IgD-negative memory B cell (primary cell): Measurements from ENCODE around the gene CHST8. TPM values are rescaled to one million over a fixed set of nuclear protein-coding genes. Genes with fewer than 3 reads are reported as not detected.

Experiments used
- H3K27ac Mint-ChIP-seq, 3 donors: one replicate each; pipeline ENCODE4 v1.8.0; 2020 to 2022; ENCODE audit warnings: mild to moderate bottlenecking in 3 of 3, mixed read lengths in 3 of 3, moderate library complexity in 1 of 3
- H3K27me3 Mint-ChIP-seq: one replicate; pipeline ENCODE4 v1.8.0; 2021; ENCODE audit warnings: mixed read lengths
- H3K36me3 Mint-ChIP-seq: one replicate; pipeline ENCODE4 v1.8.0; 2020; ENCODE audit warnings: mild to moderate bottlenecking, mixed read lengths
- H3K4me1 Mint-ChIP-seq, 3 donors: one replicate each; pipeline ENCODE4 v1.8.0; 2020 to 2022; ENCODE audit warnings: mixed read lengths in 3 of 3, mild to moderate bottlenecking in 1 of 3
- H3K4me3 Mint-ChIP-seq, 4 donors: one replicate each; pipeline ENCODE4 v1.8.0; 2020 to 2022; ENCODE audit warnings: mild to moderate bottlenecking in 4 of 4, mixed read lengths in 4 of 4, moderate library complexity in 3 of 4
- H3K9me3 Mint-ChIP-seq, 3 donors: one replicate each; pipeline ENCODE4 v1.8.0; 2020 to 2021; ENCODE audit warnings: mixed read lengths in 3 of 3, mild to moderate bottlenecking in 1 of 3
- polyA plus RNA-seq: library from polyadenylated mRNA; unstranded; fragments of 300-500 nt; fragmentation: Illumina TruSeq; gene quantifications from one replicate; pipeline ENCODE4 v1.2.3, GENCODE V29; 2021

Gene CHST8
- polyA plus RNA-seq, 1 donor from 2014 or later, result not detected

- Mint-ChIP-seq H3K4me3 (no peak overlapping the region), H3K9me3 (no peaks in the 10 kb centered on the region), H3K4me1 (no peaks in the 10 kb centered on the region), H3K27ac (no peak overlapping the region), H3K27me3 (peaks cover 9% of the 10 kb centered on the region), H3K36me3 (no peaks in the 10 kb centered on the region)
Measured at GRCh38 chr19:33769208-33769607, 147.5 kb downstream of the CHST8 start.

- Mint-ChIP-seq H3K27me3 (peaks cover 7% of the 10 kb centered on the region), H3K9me3 (no peaks in the 10 kb centered on the region), H3K27ac (no peak overlapping the region)
Measured at GRCh38 chr19:33770107-33770506, 148.4 kb downstream of the CHST8 start.

GRCh38 chr19:33771384-33772101 is 149.8 kb downstream of the CHST8 start:
- Mint-ChIP-seq H3K27ac (no peak overlapping the region), H3K36me3 (no peaks in the 10 kb centered on the region), H3K27me3 (peaks cover 9% of the 10 kb centered on the region), H3K4me3 (no peak overlapping the region), H3K4me1 (no peaks in the 10 kb centered on the region), H3K9me3 (no peaks in the 10 kb centered on the region)

More at GRCh38 chr19:33770107-33770506, 148.4 kb downstream of the CHST8 start:
- Mint-ChIP-seq H3K4me1 (no peaks in the 10 kb centered on the region), H3K4me3 (no peak overlapping the region), H3K36me3 (no peaks in the 10 kb centered on the region)

- Mint-ChIP-seq H3K27ac (peak overlapping the region in 1 of 3 donors; percentile 64), H3K4me1 (no peaks in the 10 kb centered on the region), H3K4me3 (no peak overlapping the region)
Measured at GRCh38 chr19:33772102-33772857, 150.5 kb downstream of the CHST8 start.

GRCh38 chr19:33772858-33773180 is 151.1 kb downstream of the CHST8 start:
- Mint-ChIP-seq H3K27me3 (peaks cover 7% of the 10 kb centered on the region), H3K4me1 (no peaks in the 10 kb centered on the region), H3K27ac (peak overlapping the region in 1 of 3 donors; percentile 64), H3K4me3 (no peak overlapping the region), H3K36me3 (no peaks in the 10 kb centered on the region), H3K9me3 (no peaks in the 10 kb centered on the region)

More at GRCh38 chr19:33772102-33772857, 150.5 kb downstream of the CHST8 start:
- peaks cover 9% of the 10 kb centered on the region for H3K27me3 Mint-ChIP-seq
- H3K9me3 Mint-ChIP-seq, result no peaks in the 10 kb centered on the region
- no peaks in the 10 kb centered on the region for H3K36me3 Mint-ChIP-seq

GRCh38 chr19:33773704-33774624 is 152.2 kb downstream of the CHST8 start:
- no peak overlapping the region for H3K27ac Mint-ChIP-seq
- H3K4me3 Mint-ChIP-seq, result no peak overlapping the region
- no peaks in the 10 kb centered on the region for H3K9me3 Mint-ChIP-seq
- H3K27me3 Mint-ChIP-seq, result peaks cover 11% of the 10 kb centered on the region
- H3K36me3 Mint-ChIP-seq, result no peaks in the 10 kb centered on the region
- H3K4me1 Mint-ChIP-seq, result peaks cover 0 to 6% (median 2%) of the 10 kb centered on the region in 3 donors

GRCh38 chr19:33774751-33775150 is 153.0 kb downstream of the CHST8 start:
- no peaks in the 10 kb centered on the region for H3K9me3 Mint-ChIP-seq
- H3K27ac Mint-ChIP-seq, result no peak overlapping the region
- H3K4me3 Mint-ChIP-seq, result no peak overlapping the region
- H3K27me3 Mint-ChIP-seq, result peaks cover 18% of the 10 kb centered on the region
- H3K36me3 Mint-ChIP-seq, result no peaks in the 10 kb centered on the region
- peaks cover 0 to 6% (median 2%) of the 10 kb centered on the region in 3 donors for H3K4me1 Mint-ChIP-seq

GRCh38 chr19:33775731-33776487 is 154.2 kb downstream of the CHST8 start:
- Mint-ChIP-seq H3K36me3 (no peaks in the 10 kb centered on the region), H3K4me3 (peak overlapping the region in 1 of 4 donors; percentile 7), H3K27me3 (peaks cover 17% of the 10 kb centered on the region), H3K4me1 (peaks cover 0 to 6% (median 2%) of the 10 kb centered on the region in 3 donors), H3K9me3 (no peaks in the 10 kb centered on the region), H3K27ac (no peak overlapping the region)

GRCh38 chr19:33777351-33777750 is 155.6 kb downstream of the CHST8 start:
- H3K4me1 Mint-ChIP-seq, result peaks cover 0 to 6% (median 2%) of the 10 kb centered on the region in 3 donors
- H3K36me3 Mint-ChIP-seq, result no peaks in the 10 kb centered on the region
- H3K4me3 Mint-ChIP-seq, result no peak overlapping the region
- H3K9me3 Mint-ChIP-seq, result no peaks in the 10 kb centered on the region
- no peak overlapping the region for H3K27ac Mint-ChIP-seq
- peaks cover 17% of the 10 kb centered on the region for H3K27me3 Mint-ChIP-seq

- H3K36me3 Mint-ChIP-seq, result no peaks in the 10 kb centered on the region
- H3K27ac Mint-ChIP-seq, result no peak overlapping the region
- H3K9me3 Mint-ChIP-seq, result no peaks in the 10 kb centered on the region
- peak overlapping the region in 1 of 4 donors; percentile 47 for H3K4me3 Mint-ChIP-seq
- H3K27me3 Mint-ChIP-seq, result peaks cover 17% of the 10 kb centered on the region
- H3K4me1 Mint-ChIP-seq, result peaks cover 0 to 6% (median 2%) of the 10 kb centered on the region in 3 donors
Measured at GRCh38 chr19:33777753-33778088, 156.0 kb downstream of the CHST8 start.

GRCh38 chr19:33778089-33778791 is 156.5 kb downstream of the CHST8 start:
- Mint-ChIP-seq H3K36me3 (no peaks in the 10 kb centered on the region), H3K4me1 (peaks cover 0 to 6% (median 2%) of the 10 kb centered on the region in 3 donors), H3K4me3 (peak overlapping the region in 2 of 4 donors; percentile 22 to 47), H3K27ac (peak overlapping the region in 1 of 3 donors; percentile 73), H3K9me3 (no peaks in the 10 kb centered on the region), H3K27me3 (peaks cover 17% of the 10 kb centered on the region)

- no peak overlapping the region for H3K4me3 Mint-ChIP-seq
- H3K36me3 Mint-ChIP-seq, result no peaks in the 10 kb centered on the region
- H3K4me1 Mint-ChIP-seq, result peaks cover 0 to 6% (median 2%) of the 10 kb centered on the region in 3 donors
- no peaks in the 10 kb centered on the region for H3K9me3 Mint-ChIP-seq
- no peak overlapping the region for H3K27ac Mint-ChIP-seq
- H3K27me3 Mint-ChIP-seq, result peaks cover 17% of the 10 kb centered on the region
Measured at GRCh38 chr19:33779849-33780248, 158.1 kb downstream of the CHST8 start.

- Mint-ChIP-seq H3K27ac (no peak overlapping the region), H3K9me3 (no peaks in the 10 kb centered on the region), H3K4me3 (no peak overlapping the region), H3K36me3 (no peaks in the 10 kb centered on the region), H3K27me3 (peaks cover 17% of the 10 kb centered on the region), H3K4me1 (peaks cover 0 to 6% (median 2%) of the 10 kb centered on the region in 3 donors)
Measured at GRCh38 chr19:33780251-33780650, 158.5 kb downstream of the CHST8 start.

- Mint-ChIP-seq H3K9me3 (no peaks in the 10 kb centered on the region), H3K4me3 (no peak overlapping the region), H3K27ac (no peak overlapping the region), H3K4me1 (peaks cover 0 to 6% (median 2%) of the 10 kb centered on the region in 3 donors), H3K27me3 (peaks cover 17% of the 10 kb centered on the region), H3K36me3 (no peaks in the 10 kb centered on the region)
Measured at GRCh38 chr19:33780746-33781145, 159.0 kb downstream of the CHST8 start.
